HepG2 (cell line): Measurements from ENCODE around the gene ENTPD6. TPM values are rescaled to one million over a fixed set of nuclear protein-coding genes. Genes with fewer than 3 reads are reported as not detected.

Source experiments
- CCAR2 ChIP-seq: fragments of 200-400 bp; formaldehyde crosslinking; optimal IDR thresholded peaks from 2 replicates; pipeline ENCODE3; 2018; ENCODE audit warnings: low read depth, mild to moderate bottlenecking, low read length, moderate library complexity
- CREM ChIP-seq, 2 experiments: sonication (generic) in 1 of 2; formaldehyde crosslinking in 1 of 2; IDR thresholded peaks; 2 replicates each; pipeline versions ENCODE4 v1.4.0 to v1.6.1; 2016 to 2020; ENCODE audit warnings: antibody characterized with exemption in 1 of 2, mild to moderate bottlenecking in 1 of 2, missing genetic modification reagents in 1 of 2
- ERF ChIP-seq: IDR thresholded peaks from 2 replicates; pipeline ENCODE4 v1.6.1; 2018; ENCODE audit warnings: missing biosample characterization, missing genetic modification reagents
- GTF2F1 ChIP-seq: fragments of 150-350 bp; IDR thresholded peaks from 2 replicates; pipeline ENCODE4 v1.6.1; 2014; ENCODE audit warnings: low read length
- HOMEZ ChIP-seq: IDR thresholded peaks from 2 replicates; pipeline ENCODE4 v1.6.1; 2016; ENCODE audit warnings: low read depth
- MBNL3 ChIP-seq: fragments of 250-450 bp; sonication (Bioruptor Pico); conservative IDR thresholded peaks from 2 replicates; pipeline ENCODE4 v1.8.0; 2022; ENCODE audit warnings: mild to moderate bottlenecking, inconsistent platforms
- MED13 ChIP-seq: sonication (generic); formaldehyde crosslinking; IDR thresholded peaks from 2 replicates; pipeline ENCODE4 v1.5.0; 2020; ENCODE audit warnings: missing genetic modification reagents
- MIXL1 ChIP-seq: IDR thresholded peaks from 2 replicates; pipeline ENCODE4 v1.6.1; 2016
- MXI1 ChIP-seq: IDR thresholded peaks from 3 replicates; pipeline ENCODE4 v1.6.1; 2012; ENCODE audit warnings: low read depth, low read length, inconsistent platforms, borderline replicate concordance
- NFAT5 ChIP-seq: sonication (generic); formaldehyde crosslinking; IDR thresholded peaks from 2 replicates; pipeline ENCODE4 v1.4.0; 2020; ENCODE audit warnings: missing genetic modification reagents
- REST ChIP-seq, 2 experiments: IDR thresholded peaks; 2 replicates each; pipeline ENCODE4 v1.6.1; 2011 to 2012; ENCODE audit warnings: low read length in 2 of 2, borderline replicate concordance in 1 of 2, low read depth in 1 of 2, mild to moderate bottlenecking in 1 of 2, moderate library complexity in 1 of 2
- SRSF9 ChIP-seq: fragments of 200-400 bp; formaldehyde crosslinking; IDR thresholded peaks from 2 replicates; pipeline ENCODE4 v1.6.1; 2018; ENCODE audit warnings: borderline replicate concordance, mild to moderate bottlenecking, low read depth, low read length; ENCODE audit not compliant: insufficient read depth, poor library complexity, severe bottlenecking
- YY1 ChIP-seq: IDR thresholded peaks from 2 replicates; pipeline ENCODE4 v1.6.1; 2011; ENCODE audit warnings: low read length, low read depth, moderate library complexity, mild to moderate bottlenecking; ENCODE audit not compliant: insufficient read depth, insufficient replicate concordance
- ZZZ3 ChIP-seq: sonication (generic); formaldehyde crosslinking; IDR thresholded peaks from 2 replicates; pipeline ENCODE4 v1.4.0; 2020; ENCODE audit warnings: missing genetic modification reagents, mild to moderate bottlenecking, borderline replicate concordance
- polyA plus RNA-seq, 8 experiments: library from polyadenylated mRNA; depleted of rRNA in 3 of 8; stranded (reverse) in 7 of 8; unstranded in 1 of 8; fragments of >200 nt; fragmentation: Illumina TruSeq in 4 of 8; extraction: Trizol in 4 of 8; gene quantifications; 2 replicates each; pipeline versions ENCODE4 v1.2.1 to v1.2.3, GENCODE V29; 2011 to 2016; ENCODE audit warnings: low read depth in 4 of 8, missing spikeins in 1 of 8, mixed read lengths in 1 of 8; ENCODE audit not compliant: insufficient read depth in 1 of 8
- total RNA-seq, 5 experiments: library from RNA; depleted of rRNA; stranded (reverse); fragments of >200 nt; fragmentation: Illumina TruSeq; extraction: Trizol; gene quantifications; 2 replicates each; pipeline ENCODE4 v1.2.3, GENCODE V29; 2016; ENCODE audit warnings: low read depth in 1 of 5
- TF ChIP-seq, protein P1 (sequence below): sonication (generic); formaldehyde crosslinking; IDR thresholded peaks from 2 replicates; pipeline ENCODE4 v1.5.0; 2020; ENCODE audit warnings: missing genetic modification reagents, mild to moderate bottlenecking, borderline replicate concordance

ENTPD6 gene
- total and polyA plus RNA-seq, 2 of the 13 experiments (the other 11 are each of a cell fraction or from before 2014, with no cell fraction given): 164 to 172 TPM

- TF ChIP-seq MED13 (no peak), REST (IDR thresholded peaks at IDR 0.05; ENCODE audit: borderline replicate concordance in 1 of 2, low read depth in 1 of 2, low read length in 2 of 2) (no peak), MIXL1 (CRISPR knock-in tag) (peak; percentile 63; the same call in 1 of the 2 replicates), MBNL3 (no peak), YY1 (no peak), CREM (IDR thresholded peaks at IDR 0.05) (0 out of 2 replicates have a peak, but pooled peaks have one; percentile 29), CREM (CRISPR knock-in tag; IDR thresholded peaks at IDR 0.05) (no peak), ERF (no peak), NFAT5 (CRISPR knock-in tag) (no peak), GTF2F1 (no peak), SRSF9 (no peak), HOMEZ (no peak), ZZZ3 (CRISPR knock-in tag) (no peak), MXI1 (peak; percentile 59; the same call in 1 of the 3 replicates), CCAR2 (no peak)
- TF ChIP-seq, protein P1, sequence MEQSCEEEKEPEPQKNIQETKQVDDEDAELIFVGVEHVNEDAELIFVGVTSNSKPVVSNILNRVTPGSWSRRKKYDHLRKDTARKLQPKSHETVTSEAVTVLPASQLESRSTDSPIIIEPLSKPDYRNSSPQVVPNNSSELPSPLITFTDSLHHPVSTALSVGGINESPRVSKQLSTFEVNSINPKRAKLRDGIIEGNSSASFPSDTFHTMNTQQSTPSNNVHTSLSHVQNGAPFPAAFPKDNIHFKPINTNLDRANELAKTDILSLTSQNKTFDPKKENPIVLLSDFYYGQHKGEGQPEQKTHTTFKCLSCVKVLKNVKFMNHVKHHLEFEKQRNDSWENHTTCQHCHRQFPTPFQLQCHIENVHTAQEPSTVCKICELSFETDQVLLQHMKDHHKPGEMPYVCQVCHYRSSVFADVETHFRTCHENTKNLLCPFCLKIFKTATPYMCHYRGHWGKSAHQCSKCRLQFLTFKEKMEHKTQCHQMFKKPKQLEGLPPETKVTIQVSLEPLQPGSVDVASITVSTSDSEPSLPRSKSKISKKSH (CRISPR knock-in tag): no peak
Observed at GRCh38 chr20:25178563-25179438, 16.7 kb upstream of the ENTPD6 start (continued).
